Stimulated activated CD8-positive, alpha-beta memory T cell treated with anti-CD3 and anti-CD28 coated beads, Interleukin-4, amount 100 ng/mL, for 24 hours (primary cell): ENCODE results near the gene ZBTB12.

Experiments used
- DNase-seq: peaks from one replicate; pipeline ENCODE4 v3.0.0-alpha.2; 2020; ENCODE audit warnings: low read depth

Gene ZBTB12

GRCh38 chr6:31896856-31897611 lies 4.9 kb downstream of the ZBTB12 start:
- DNase-seq, result no peak

GRCh38 chr6:31896493-31896855 lies 5.4 kb downstream of the ZBTB12 start:
- no peak for DNase-seq

GRCh38 chr6:31892821-31893220 lies 9.1 kb downstream of the ZBTB12 start:
- no peak for DNase-seq

GRCh38 chr6:31889331-31889972 lies 12.4 kb downstream of the ZBTB12 start:
- DNase-seq, result no peak

GRCh38 chr6:31888276-31889258 lies 13.3 kb downstream of the ZBTB12 start:
- DNase-seq, result peak; percentile 44

- DNase-seq, result no peak
Observed at GRCh38 chr6:31887173-31888007, 14.5 kb downstream of the ZBTB12 start.

GRCh38 chr6:31886541-31886991 lies 15.3 kb downstream of the ZBTB12 start:
- DNase-seq, result no peak

GRCh38 chr6:31884528-31885035 lies 17.3 kb downstream of the ZBTB12 start:
- no peak for DNase-seq

GRCh38 chr6:31883676-31884075 lies 18.2 kb downstream of the ZBTB12 start:
- no peak for DNase-seq

GRCh38 chr6:31882344-31882743 lies 19.5 kb downstream of the ZBTB12 start:
- DNase-seq, result no peak

GRCh38 chr6:31881136-31881859 lies 20.6 kb downstream of the ZBTB12 start:
- no peak for DNase-seq

GRCh38 chr6:31880616-31881015 lies 21.3 kb downstream of the ZBTB12 start:
- no peak for DNase-seq

GRCh38 chr6:31879901-31880300 lies 22.0 kb downstream of the ZBTB12 start:
- DNase-seq, result no peak

GRCh38 chr6:31879143-31879542 lies 22.7 kb downstream of the ZBTB12 start:
- no peak for DNase-seq

GRCh38 chr6:31878726-31879125 lies 23.2 kb downstream of the ZBTB12 start, which contains the start of gene SLC44A4:
SLC44A4 (minus strand) TSS chr6:31878997; CDS start chr6:31878980, 17 bp downstream.
- no peak for DNase-seq

- no peak for DNase-seq
Observed at GRCh38 chr6:31878222-31878621, 23.7 kb downstream of the ZBTB12 start.

GRCh38 chr6:31877651-31878161 lies 24.2 kb downstream of the ZBTB12 start:
- no peak for DNase-seq

- DNase-seq, result no peak
Observed at GRCh38 chr6:31877125-31877650, 24.7 kb downstream of the ZBTB12 start.

GRCh38 chr6:31876357-31876756 lies 25.5 kb downstream of the ZBTB12 start:
- DNase-seq, result no peak

GRCh38 chr6:31875877-31876276 lies 26.0 kb downstream of the ZBTB12 start:
- no peak for DNase-seq
